Kidney (tissue), 14 donors: ENCODE data around the gene IL17F. TPM values are rescaled to one million over a fixed set of nuclear protein-coding genes. Genes with fewer than 3 reads are reported as not detected.

Experiments
- DNase-seq, 5 donors: peaks; one replicate each; pipeline ENCODE4 v3.0.0-alpha.2; 2013 to 2020
- FAIRE-seq: peaks from 2 replicates; lab custom pipeline; 2012; peaks lifted over from hg19 to GRCh38; lab: Jason Lieb, UNC
- H3K27ac ChIP-seq, 2 donors: one replicate each; pipeline ENCODE4 v1.7.0; 2013; ENCODE audit warnings: low read depth in 2 of 2, low read length in 2 of 2, inconsistent platforms in 1 of 2
- H3K27me3 ChIP-seq: one replicate; pipeline ENCODE4 v1.7.1; 2013; ENCODE audit warnings: low read length, inconsistent platforms; ENCODE audit not compliant: control insufficient read depth, insufficient read depth
- H3K36me3 ChIP-seq, 3 donors: one replicate each; pipeline versions ENCODE4 v1.7.0 to v1.7.1; 2013; ENCODE audit warnings: low read length in 3 of 3, control low read depth in 1 of 3, inconsistent platforms in 1 of 3; ENCODE audit not compliant: insufficient read depth in 3 of 3, control insufficient read depth in 2 of 3
- H3K4me1 ChIP-seq, 3 donors: one replicate each; pipeline versions ENCODE4 v1.7.0 to v1.7.1; 2013; ENCODE audit warnings: low read length in 3 of 3, inconsistent platforms in 1 of 3, low read depth in 1 of 3; ENCODE audit not compliant: control insufficient read depth in 2 of 3, insufficient read depth in 2 of 3
- H3K4me3 ChIP-seq, 3 donors: one replicate each; pipeline versions ENCODE4 v1.7.0 to v1.8.1; 2013; ENCODE audit warnings: low read length in 3 of 3, control low read depth in 1 of 3, inconsistent platforms in 1 of 3
- H3K9ac ChIP-seq, 3 donors: one replicate each; pipeline versions ENCODE4 v1.7.0 to v1.7.1; 2013; ENCODE audit warnings: low read length in 3 of 3, control low read depth in 1 of 3, inconsistent platforms in 1 of 3
- H3K9me3 ChIP-seq, 3 donors: one replicate each; pipeline versions ENCODE4 v1.7.0 to v1.7.1; 2013; ENCODE audit warnings: low read length in 3 of 3, control low read depth in 1 of 3, inconsistent platforms in 1 of 3; ENCODE audit not compliant: control insufficient read depth in 2 of 3, insufficient read depth in 1 of 3
- intact Hi-C: fragments of 100-400 bp; cut with DNase I; formaldehyde crosslinking; loops from one replicate; pipeline ENCODE4 v1.11.1; 2022
- polyA plus RNA-seq: library from polyadenylated mRNA; stranded (reverse); fragments of 350-450 nt; fragmentation: Illumina TruSeq; extraction: RNeasy Lipid Tissue Mini Kit (QIAGEN cat#74804); gene quantifications from one replicate; pipeline ENCODE4 v1.2.3, GENCODE V29; 2014; ENCODE audit warnings: low read depth, low replicate concordance; ENCODE audit not compliant: insufficient read depth
- total RNA-seq: library from RNA; stranded (reverse); fragmentation: NEBNext Ultra II Directional; extraction: Animal tissue kit (Norgen Biotek cat#: 25700); gene quantifications from one replicate; pipeline ENCODE4 v1.2.1, GENCODE V29; 2021
- TF ChIP-seq, protein P1 (sequence below): IDR thresholded peaks from 3 replicates; pipeline ENCODE4 v1.5.1; 2012; ENCODE audit warnings: mild to moderate bottlenecking, moderate library complexity, borderline replicate concordance; ENCODE audit not compliant: insufficient read depth; ENCODE audit errors: extremely low read depth
- donor health status: control.
- donor health status: control.
- donor health status: control.
- donor health status: control.
- donor health status: control.
- donor health status: DM: yes; HTN: yes; CAD: no.
- donor health status: Normal renal cell carcinoma (clear cell type).

The IL17F gene
- total and polyA plus RNA-seq, 2 donors from 2014 or later: not detected

DNA sequence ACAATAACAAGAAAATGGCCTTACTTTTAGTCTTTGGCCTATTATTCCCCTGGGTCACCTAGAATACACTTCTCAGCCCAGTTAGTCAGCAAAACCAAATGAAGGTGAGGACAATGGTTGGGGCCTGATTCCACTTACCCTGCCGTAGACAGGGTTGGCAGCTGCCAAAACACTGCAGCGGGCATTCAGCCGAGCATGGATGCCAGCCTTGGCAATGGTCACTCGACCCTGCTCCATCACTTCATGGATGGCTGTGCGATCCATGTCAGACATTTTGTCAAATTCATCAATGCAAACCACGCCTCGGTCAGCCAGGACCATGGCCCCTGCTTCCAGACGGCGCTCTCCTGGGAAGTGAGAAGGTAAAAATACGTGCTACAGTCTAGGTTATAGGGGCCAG lies 31.8 kb upstream of the IL17F start:
- Histone ChIP-seq H3K4me1 (no peaks in the 10 kb centered on the region), H3K4me3 (no peak overlapping the region), H3K9me3 (no peaks in the 10 kb centered on the region), H3K36me3 (peaks cover 17 to 31% (median 22%) of the 10 kb centered on the region in 3 donors), H3K9ac (no peak overlapping the region), H3K27me3 (no peaks in the 10 kb centered on the region), H3K27ac (no peak overlapping the region)
- FAIRE-seq: no peak
- intact Hi-C loops: no loop called here
- no peak for DNase-seq
- TF ChIP-seq, protein P1, sequence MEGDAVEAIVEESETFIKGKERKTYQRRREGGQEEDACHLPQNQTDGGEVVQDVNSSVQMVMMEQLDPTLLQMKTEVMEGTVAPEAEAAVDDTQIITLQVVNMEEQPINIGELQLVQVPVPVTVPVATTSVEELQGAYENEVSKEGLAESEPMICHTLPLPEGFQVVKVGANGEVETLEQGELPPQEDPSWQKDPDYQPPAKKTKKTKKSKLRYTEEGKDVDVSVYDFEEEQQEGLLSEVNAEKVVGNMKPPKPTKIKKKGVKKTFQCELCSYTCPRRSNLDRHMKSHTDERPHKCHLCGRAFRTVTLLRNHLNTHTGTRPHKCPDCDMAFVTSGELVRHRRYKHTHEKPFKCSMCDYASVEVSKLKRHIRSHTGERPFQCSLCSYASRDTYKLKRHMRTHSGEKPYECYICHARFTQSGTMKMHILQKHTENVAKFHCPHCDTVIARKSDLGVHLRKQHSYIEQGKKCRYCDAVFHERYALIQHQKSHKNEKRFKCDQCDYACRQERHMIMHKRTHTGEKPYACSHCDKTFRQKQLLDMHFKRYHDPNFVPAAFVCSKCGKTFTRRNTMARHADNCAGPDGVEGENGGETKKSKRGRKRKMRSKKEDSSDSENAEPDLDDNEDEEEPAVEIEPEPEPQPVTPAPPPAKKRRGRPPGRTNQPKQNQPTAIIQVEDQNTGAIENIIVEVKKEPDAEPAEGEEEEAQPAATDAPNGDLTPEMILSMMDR: no peak

DNA sequence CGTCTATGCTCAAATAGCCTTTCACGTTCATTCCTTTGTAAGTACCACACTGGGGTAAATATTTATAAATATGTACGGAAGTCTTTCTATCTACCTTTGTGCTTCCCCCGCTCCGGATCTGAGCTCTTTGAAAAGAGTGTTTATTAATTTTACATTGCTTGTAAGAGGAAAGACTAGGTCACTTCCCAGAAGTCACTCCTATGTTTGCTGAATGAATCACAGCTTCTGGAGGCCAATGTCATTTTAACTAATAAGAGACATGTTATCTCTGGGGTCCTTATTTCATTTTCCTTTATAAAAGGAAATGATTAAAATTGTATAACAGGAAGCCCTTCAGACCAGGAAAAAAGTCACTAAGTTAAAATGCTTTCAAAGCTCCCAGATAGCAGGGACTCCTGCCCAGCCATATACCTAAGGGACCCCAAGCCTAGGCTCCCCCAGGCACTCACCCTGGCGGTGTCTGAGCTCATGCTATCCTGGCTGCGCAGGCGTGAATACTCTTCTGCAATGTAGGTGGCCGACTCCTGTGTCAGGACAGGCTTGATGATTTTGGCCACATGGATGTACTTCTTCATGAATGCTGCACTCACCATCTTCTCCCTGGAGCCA lies 27.7 kb upstream of the IL17F start:
- Histone ChIP-seq H3K9ac (no peak overlapping the region), H3K27me3 (no peaks in the 10 kb centered on the region), H3K4me3 (no peak overlapping the region), H3K4me1 (no peaks in the 10 kb centered on the region), H3K27ac (no peak overlapping the region), H3K9me3 (no peaks in the 10 kb centered on the region), H3K36me3 (peaks cover 15 to 23% (median 22%) of the 10 kb centered on the region in 3 donors)
- intact Hi-C loops: no loop called here
- no peak for FAIRE-seq
- no peak for DNase-seq
- TF ChIP-seq, protein P1: no peak

DNA sequence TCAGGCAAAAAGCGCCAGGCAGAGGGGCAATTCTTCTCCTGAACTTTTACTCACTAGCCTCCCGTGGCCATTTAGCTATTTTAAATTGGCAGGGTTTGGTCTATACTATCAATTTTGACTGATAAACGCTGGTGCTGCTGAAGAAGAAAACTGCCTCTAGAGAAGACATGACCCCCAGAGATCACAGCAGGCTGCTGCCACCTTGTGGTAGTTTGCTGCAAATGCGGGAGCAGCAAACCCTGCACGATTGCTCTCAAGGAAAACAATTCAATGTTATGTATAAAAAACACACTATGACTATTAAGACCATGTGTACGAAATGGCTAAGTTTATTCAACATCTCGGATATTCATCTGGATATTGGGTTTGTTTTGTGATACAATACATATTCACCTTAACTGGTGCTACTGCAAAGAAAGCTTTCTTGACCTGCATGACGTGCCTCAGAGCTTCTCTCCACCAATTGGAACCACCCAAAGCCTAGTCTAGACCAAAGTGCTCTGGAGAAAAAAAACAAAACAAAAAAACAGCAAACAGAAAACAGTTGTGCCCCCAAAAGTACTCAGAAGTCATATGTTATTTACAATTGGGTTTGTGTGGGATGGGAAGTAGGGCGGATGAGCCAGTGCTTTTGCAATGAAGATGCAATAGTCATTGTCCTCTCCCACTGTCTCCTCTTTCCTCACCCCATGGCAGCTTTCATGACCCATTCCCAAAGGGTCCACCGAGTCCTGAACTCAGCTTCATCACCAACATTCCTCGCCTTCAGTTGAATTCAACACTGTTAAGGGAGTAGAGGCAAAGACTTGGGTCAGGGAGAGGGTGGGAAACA lies 19.6 kb upstream of the IL17F start:
- Histone ChIP-seq H3K9me3 (no peaks in the 10 kb centered on the region), H3K9ac (no peak overlapping the region), H3K4me1 (no peaks in the 10 kb centered on the region), H3K27ac (no peak overlapping the region), H3K36me3 (peaks cover 2 to 15% (median 14%) of the 10 kb centered on the region in 3 donors), H3K27me3 (no peaks in the 10 kb centered on the region), H3K4me3 (no peak overlapping the region)
- FAIRE-seq: no peak
- DNase-seq: peak; percentile 69 to 84 (median 74)
- intact Hi-C loops: no loop called here
- TF ChIP-seq, protein P1: peak; percentile 93
